K562 (cell line): ENCODE data around the gene TALDO1. TPM values are rescaled to one million over a fixed set of nuclear protein-coding genes. Genes with fewer than 3 reads are reported as not detected.

Source experiments
- GTF3C2 ChIP-seq: IDR thresholded peaks from 3 replicates; pipeline ENCODE4 v1.6.1; 2011; ENCODE audit warnings: borderline replicate concordance, mild to moderate bottlenecking, moderate library complexity; ENCODE audit not compliant: insufficient read length; ENCODE audit errors: extremely low read depth
- IRF2 ChIP-seq: sonication (generic); formaldehyde crosslinking; IDR thresholded peaks from 2 replicates; pipeline ENCODE4 v1.8.1; 2022; ENCODE audit warnings: mild to moderate bottlenecking, missing genetic modification reagents
- KDM2B ChIP-seq: fragments of 250-450 bp; sonication (Bioruptor Pico); IDR thresholded peaks from 2 replicates; pipeline ENCODE4 v1.8.0; 2021; ENCODE audit warnings: mild to moderate bottlenecking, moderate library complexity
- MTA1 ChIP-seq: fragments of 450-650 bp; IDR thresholded peaks from 2 replicates; pipeline ENCODE4 v1.6.1; 2017; ENCODE audit warnings: borderline replicate concordance
- NR1H2 ChIP-seq: sonication (generic); formaldehyde crosslinking; IDR thresholded peaks from 2 replicates; pipeline ENCODE4 v1.4.0; 2020; ENCODE audit warnings: mild to moderate bottlenecking, missing genetic modification reagents
- RBM34 ChIP-seq: fragments of 200-400 bp; formaldehyde crosslinking; IDR thresholded peaks from 2 replicates; pipeline ENCODE4 v1.6.1; 2018; ENCODE audit warnings: low read length, borderline replicate concordance; ENCODE audit not compliant: insufficient read depth
- RCOR1 ChIP-seq, 2 experiments: IDR thresholded peaks; 2 replicates each; pipeline ENCODE4 v1.6.1; 2012; ENCODE audit warnings: low read depth in 2 of 2, low read length in 2 of 2, borderline replicate concordance in 1 of 2, improper control_type of control experiment in 1 of 2
- SRSF9 ChIP-seq: fragments of 200-400 bp; formaldehyde crosslinking; IDR thresholded peaks from 2 replicates; pipeline ENCODE4 v1.6.1; 2017; ENCODE audit warnings: low read depth, low read length, borderline replicate concordance
- TAF1 ChIP-seq: IDR thresholded peaks from 2 replicates; pipeline ENCODE4 v1.6.1; 2011; ENCODE audit warnings: mild to moderate bottlenecking, low read length, moderate library complexity; ENCODE audit not compliant: insufficient read depth, control insufficient read depth, severe bottlenecking; ENCODE audit errors: extremely low read depth
- TSHZ1 ChIP-seq: fragments of 250-450 bp; sonication (Bioruptor Pico); IDR thresholded peaks from 2 replicates; pipeline ENCODE4 v1.4.0; 2020; ENCODE audit warnings: mild to moderate bottlenecking, moderate library complexity
- ZMIZ1 ChIP-seq, 2 experiments: fragments of 150-350 bp in 1 of 2; IDR thresholded peaks; 2 replicates each; pipeline ENCODE4 v1.6.1; 2012 to 2016; ENCODE audit warnings: low read depth in 2 of 2, low read length in 2 of 2, mild to moderate bottlenecking in 1 of 2, moderate library complexity in 1 of 2
- ZNF507 ChIP-seq: conservative IDR thresholded peaks from 2 replicates; pipeline ENCODE4 v1.6.1; 2017; ENCODE audit warnings: missing genetic modification characterization, missing compliant biosample characterization
- ZNF583 ChIP-seq: fragments of 250-450 bp; sonication (Bioruptor Pico); IDR thresholded peaks from 2 replicates; pipeline ENCODE4 v1.4.0; 2020
- polyA plus RNA-seq, 8 experiments: library from polyadenylated mRNA; depleted of rRNA in 4 of 8; stranded (reverse) in 5 of 8; unstranded in 3 of 8; fragments of >200 nt; fragmentation: Nextera tagmentation in 2 of 8; fragmentation: Illumina TruSeq in 1 of 8; extraction: Ambion mirVana in 2 of 8; extraction: Trizol in 1 of 8; gene quantifications; 2 replicates each; pipeline versions ENCODE4 v1.2.1 to v1.2.3, GENCODE V29; 2011 to 2014; ENCODE audit warnings: inconsistent platforms in 1 of 8, missing spikeins in 1 of 8
- total RNA-seq, 7 experiments: library from RNA; depleted of rRNA in 6 of 7; stranded (reverse); fragments of >200 nt in 6 of 7; fragmentation: Illumina TruSeq in 2 of 7; extraction: Trizol in 2 of 7; gene quantifications; 2 replicates each; pipeline versions ENCODE4 v1.2.1 to v1.2.3, GENCODE V29; 2011 to 2021; ENCODE audit warnings: low replicate concordance in 1 of 7

Gene TALDO1
- total and polyA plus RNA-seq, 9 of the 15 experiments (the other 6 are each of a cell fraction or from before 2014, with no cell fraction given), result 260 to 541 (median 441) TPM

GRCh38 chr11:727859-728748 is 19.2 kb upstream of the TALDO1 start (continued):
- TF ChIP-seq ZNF507 (tag), result no peak
- TF ChIP-seq IRF2 (CRISPR knock-in tag), result no peak
- no peak for TF ChIP-seq TAF1
- no peak for TF ChIP-seq GTF3C2
- no peak for TF ChIP-seq SRSF9
- TF ChIP-seq TSHZ1 (CRISPR knock-in tag), result no peak
- no peak for TF ChIP-seq KDM2B
- TF ChIP-seq ZNF583 (CRISPR knock-in tag), result no peak
- peak in 1 of 2 experiments; percentile 36; a peak in 1 of 4 replicates for TF ChIP-seq ZMIZ1 (IDR thresholded peaks at IDR 0.05; ENCODE audit: low read depth in 2 of 2, low read length in 2 of 2)
- no peak for TF ChIP-seq RBM34
- TF ChIP-seq RCOR1 (IDR thresholded peaks at IDR 0.05; ENCODE audit: borderline replicate concordance in 1 of 2, low read depth in 2 of 2, low read length in 2 of 2), result peak in 1 of 2 experiments; percentile 79; a peak in 1 of 4 replicates
- 0 out of 2 replicates have a peak, but pooled peaks have one; percentile 25 for TF ChIP-seq MTA1
- peak; percentile 27; the same call in 1 of the 2 replicates for TF ChIP-seq NR1H2 (CRISPR knock-in tag)
